ENCODE measurements around the gene C16orf96. TPM values are rescaled to one million over a fixed set of nuclear protein-coding genes. Genes with fewer than 3 reads are reported as not detected.

The C16orf96 gene
- polyA plus RNA-seq, 2 of the 4 experiments (the other 2 are of a cell fraction), result 0.01 to 0.03 TPM

- ATAC-seq, result no peak
- no peak for DNase-seq (ENCODE audit: low read depth in 1 of 2, low spot score in 1 of 2)
- Histone ChIP-seq H3K4me1 (0 out of 3 replicates have a peak, but pooled peaks cover 6% of the 10 kb centered on the region), H3K4me2 (no peak overlapping the region), H3K27ac (no peak overlapping the region), H3K4me3 (no peak overlapping the region), H3K9me3 (no peaks in the 10 kb centered on the region)
- ChIA-PET POLR2A (no interaction called here), CTCF (interaction anchor here (1.0 to 1.7 kb wide), 5 partner anchors 8 to 93 kb away, joined by 3 to 7 read pairs (median 4); no protein-coding TSS in a partner anchor)
- no peak for FAIRE-seq
- 76% methylated on average over 8 of the region's 8 CpGs for WGBS (ENCODE audit: missing lambda C conversion rate)
- TF ChIP-seq RFX5 (IDR thresholded peaks at IDR 0.05) (no peak), NFE2L2 (conservative IDR thresholded peaks at IDR 0.05; ENCODE audit: low read length) (no peak), ELK1 (IDR thresholded peaks at IDR 0.05; ENCODE audit: low read depth, low read length) (no peak), MAZ (IDR thresholded peaks at IDR 0.05; ENCODE audit: borderline replicate concordance, low read depth, low read length) (no peak), HDAC2 (IDR thresholded peaks at IDR 0.05) (no peak), RCOR1 (IDR thresholded peaks at IDR 0.05; ENCODE audit: low read depth, low read length) (no peak)
Measured at GRCh38 chr16:4599545-4599944, 43.4 kb downstream of the C16orf96 start.

- DNase-seq (ENCODE audit: low read depth in 1 of 2, low spot score in 1 of 2) (no peak), FAIRE-seq (no peak), ATAC-seq (no peak)
- ChIA-PET POLR2A (no interaction called here), CTCF (interaction anchor here (0.6 to 2.0 kb wide), 2 partner anchors 22 to 96 kb away, joined by 3 to 7 read pairs; no protein-coding TSS in a partner anchor)
- TF ChIP-seq ZC3H11A (IDR thresholded peaks at IDR 0.05) (no peak), REST (IDR thresholded peaks at IDR 0.05) (no peak), POLR2AphosphoS2 (conservative IDR thresholded peaks at IDR 0.05; ENCODE audit: low read length) (0 out of 2 replicates have a peak, but pooled peaks have one; percentile 60), CHD2 (IDR thresholded peaks at IDR 0.05; ENCODE audit: low read length, partially characterized antibody) (no peak), POLR2A (IDR thresholded peaks at IDR 0.05; ENCODE audit: low read length) (no peak)
- H3K4me2 ChIP-seq, result no peak overlapping the region
- H3K9me3 ChIP-seq, result no peaks in the 10 kb centered on the region
- 80% methylated on average over 18 of the region's 18 CpGs for WGBS (ENCODE audit: missing lambda C conversion rate)
- no peak overlapping the region for H3K27ac ChIP-seq
- no peak overlapping the region for H3K4me3 ChIP-seq
- 0 out of 3 replicates have a peak, but pooled peaks cover 6% of the 10 kb centered on the region for H3K4me1 ChIP-seq
Measured at GRCh38 chr16:4601036-4601863, 45.1 kb downstream of the C16orf96 start.

- ChIA-PET POLR2A (no interaction called here), CTCF (interaction anchor here (0.6 to 2.0 kb wide), 5 partner anchors 16 to 188 kb away, joined by 3 to 7 read pairs (median 4); no protein-coding TSS in a partner anchor)
- FAIRE-seq (no peak), DNase-seq (ENCODE audit: low read depth in 1 of 2, low spot score in 1 of 2) (no peak), ATAC-seq (no peak)
- H3K27ac ChIP-seq, result no peak overlapping the region
- WGBS (ENCODE audit: missing lambda C conversion rate), result 80% methylated on average over 6 of the region's 6 CpGs
- no peak overlapping the region for H3K4me3 ChIP-seq
- H3K9me3 ChIP-seq, result no peaks in the 10 kb centered on the region
- H3K4me1 ChIP-seq, result 0 out of 3 replicates have a peak, but pooled peaks cover 5% of the 10 kb centered on the region
- TF ChIP-seq ELK1 (IDR thresholded peaks at IDR 0.05; ENCODE audit: low read depth, low read length) (no peak), JUN (IDR thresholded peaks at IDR 0.05) (no peak), FOSL2 (IDR thresholded peaks at IDR 0.05) (no peak), FOSL2 (CRISPR knock-in tag; IDR thresholded peaks at IDR 0.05) (no peak), GATA3 (IDR thresholded peaks at IDR 0.05; ENCODE audit: borderline replicate concordance) (no peak), CBX2 (IDR thresholded peaks at IDR 0.05; ENCODE audit: borderline replicate concordance, low read depth) (no peak), FOSB (CRISPR knock-in tag; IDR thresholded peaks at IDR 0.05) (no peak), CBX8 (IDR thresholded peaks at IDR 0.05) (no peak)
- H3K4me2 ChIP-seq, result no peak overlapping the region
Measured at GRCh38 chr16:4601864-4602186, 45.7 kb downstream of the C16orf96 start.

All from A549 (cell line).